GM12878 (cell line): ENCODE measurements around the gene LOXL3. TPM values are rescaled to one million over a fixed set of nuclear protein-coding genes. Genes with fewer than 3 reads are reported as not detected.

Experiments
- ATAC-seq: fragments of 200-7000 bp; cut with Tn5 transposase; 3 replicates; pipeline ENCODE4 v1.9.1; 2020; ENCODE audit warnings: mild to moderate bottlenecking, moderate library complexity
- BruUV-seq: library from RNA; stranded (reverse); fragments of 400-500 nt; replicated peaks from 2 replicates; lab custom pipeline; 2021; lab: Mats Ljungman, UMichigan
- CTCF ChIA-PET: fragments of 300-600 bp; sonication (Branson Sonifier 250); formaldehyde crosslinking; extraction: SDS; loops from one replicate; lab custom pipeline; 2021; ENCODE audit warnings: inconsistent platforms; lab: Yijun Ruan, JAX
- POLR2A ChIA-PET: fragments of 350-600 bp; formaldehyde crosslinking; extraction: SDS; loops from one replicate; lab custom pipeline; 2021; ENCODE audit warnings: inconsistent platforms; lab: Charles Lee
- RAD21 ChIA-PET: fragments of 300-600 bp; sonication (Branson Sonifier 250); formaldehyde crosslinking; loops from one replicate; lab custom pipeline; 2023; ENCODE audit warnings: antibody characterized with exemption; ENCODE audit not compliant: unreplicated experiment; lab: Charles Lee
- SMC1A ChIA-PET: fragments of 300-600 bp; sonication (Branson Sonifier 250); formaldehyde crosslinking; loops from one replicate; lab custom pipeline; 2023; ENCODE audit not compliant: unreplicated experiment, uncharacterized antibody; lab: Charles Lee
- DNase-seq: peaks from one replicate; pipeline ENCODE4 v3.0.0-alpha.2; 2011; ENCODE audit warnings: low read depth, low spot score
- FAIRE-seq: peaks from 3 replicates; lab custom pipeline; 2011; peaks lifted over from hg19 to GRCh38; lab: Jason Lieb, UNC
- H2AFZ ChIP-seq: 2 replicates; pipeline ENCODE4 v1.6.0; 2011; ENCODE audit warnings: low read depth, low read length, control low read depth; ENCODE audit not compliant: control insufficient read depth
- H3K27ac ChIP-seq: 2 replicates; pipeline ENCODE4 v1.5.1; 2011; ENCODE audit warnings: control low read depth; ENCODE audit not compliant: control insufficient read depth, insufficient read depth
- H3K27me3 ChIP-seq, 2 experiments: replicated peaks in 1 of 2; 2 replicates each; pipeline versions ENCODE4 v1.6.0 to v1.6.1; 2011; ENCODE audit warnings: low read length in 1 of 2; ENCODE audit not compliant: control insufficient read depth in 2 of 2, insufficient read depth in 2 of 2
- H3K36me3 ChIP-seq, 2 experiments: 2 replicates each; pipeline ENCODE4 v1.5.1; 2011; ENCODE audit warnings: low read length in 1 of 2; ENCODE audit not compliant: control insufficient read depth in 2 of 2, insufficient read depth in 2 of 2
- H3K4me1 ChIP-seq: 2 replicates; pipeline ENCODE4 v1.6.1; 2011; ENCODE audit warnings: mild to moderate bottlenecking, low read length, moderate library complexity, mixed read lengths; ENCODE audit not compliant: control insufficient read depth, insufficient read depth
- H3K4me2 ChIP-seq: 2 replicates; pipeline ENCODE4 v1.6.0; 2011; ENCODE audit warnings: control low read depth; ENCODE audit not compliant: control insufficient read depth, insufficient read depth
- H3K4me3 ChIP-seq: fragments of 200-600 bp; sonication (generic); 2 replicates; pipeline ENCODE4 v1.5.1; 2016
- H3K79me2 ChIP-seq: 2 replicates; pipeline ENCODE4 v1.6.0; 2011; ENCODE audit warnings: low read length; ENCODE audit not compliant: control insufficient read depth, insufficient read depth
- H3K9ac ChIP-seq: 2 replicates; pipeline ENCODE4 v1.8.0; 2011; ENCODE audit warnings: low read length, control low read depth, mixed read lengths; ENCODE audit not compliant: control insufficient read depth, insufficient read depth
- H3K9me3 ChIP-seq: replicated peaks from 3 replicates; pipeline ENCODE4 v1.5.1; 2011; ENCODE audit warnings: mild to moderate bottlenecking, low read length; ENCODE audit not compliant: control insufficient read depth, insufficient read depth
- H4K20me1 ChIP-seq: 2 replicates; pipeline ENCODE4 v1.6.0; 2011; ENCODE audit not compliant: control insufficient read depth, insufficient read depth
- BCL11A ChIP-seq: IDR thresholded peaks from 2 replicates; pipeline ENCODE4 v1.6.1; 2011; ENCODE audit warnings: low read depth, low read length
- BCL3 ChIP-seq: IDR thresholded peaks from 2 replicates; pipeline ENCODE4 v1.6.1; 2011; ENCODE audit warnings: borderline replicate concordance, low read depth, mild to moderate bottlenecking, moderate library complexity, low read length; ENCODE audit not compliant: insufficient read depth, poor library complexity, severe bottlenecking
- BHLHE40 ChIP-seq, 2 experiments: fragments of 450-650 bp in 1 of 2; IDR thresholded peaks; 2 replicates each; pipeline ENCODE4 v1.6.1; 2011 to 2017; ENCODE audit warnings: low read depth in 2 of 2, borderline replicate concordance in 1 of 2, improper control_type of control experiment in 1 of 2, low read length in 1 of 2, mild to moderate bottlenecking in 1 of 2
- CUX1 ChIP-seq: IDR thresholded peaks from 2 replicates; pipeline ENCODE4 v1.6.1; 2012; ENCODE audit warnings: improper control_type of control experiment, low read depth, low read length; ENCODE audit not compliant: insufficient replicate concordance
- POLR2A ChIP-seq: IDR thresholded peaks from 2 replicates; pipeline ENCODE4 v1.6.1; 2011; ENCODE audit warnings: low read depth, mild to moderate bottlenecking, low read length
- WGBS: methylation state at CpG from one replicate; pipeline ENCODE4 v1.1.6; 2016; ENCODE audit warnings: low lambda C conversion rate; ENCODE audit not compliant: insufficient replicate concordance, insufficient coverage; ENCODE audit errors: missing lambda C conversion rate; 5-methylcytosine and 5-hydroxymethylcytosine counted together
- in situ Hi-C: fragments of 300-500 bp; cut with MboI; formaldehyde crosslinking; loops from 9 replicates; pipeline ENCODE4 v1.14.3; 2018; ENCODE audit warnings: mixed read lengths
- intact Hi-C: fragments of 100-400 bp; cut with micrococcal nuclease; formaldehyde crosslinking; loops from one replicate; pipeline ENCODE4 v1.14.2; 2022; ENCODE audit not compliant: unreplicated experiment
- polyA plus RNA-seq, 11 experiments: library from polyadenylated mRNA; depleted of rRNA in 4 of 11; unstranded in 6 of 11; stranded (reverse) in 5 of 11; fragments of >200 nt; fragmentation: Nextera tagmentation in 4 of 11; fragmentation: Illumina TruSeq in 1 of 11; extraction: Ambion mirVana in 4 of 11; extraction: Trizol in 1 of 11; gene quantifications; 1 replicate in 1 of 11; 2 replicates in 10 of 11; pipeline versions ENCODE4 v1.2.1 to v1.2.3, GENCODE V29; 2011 to 2016; ENCODE audit warnings: inconsistent platforms in 2 of 11, missing spikeins in 2 of 11, low read depth in 1 of 11
- total RNA-seq, 4 experiments: library from RNA; depleted of rRNA in 3 of 4; stranded (reverse); fragments of >200 nt in 3 of 4; fragmentation: Illumina TruSeq in 1 of 4; extraction: Trizol in 1 of 4; gene quantifications; 2 replicates each; pipeline versions ENCODE4 v1.2.1 to v1.2.3, GENCODE V29; 2013 to 2021
- TF ChIP-seq, protein P1 (sequence below): IDR thresholded peaks from 2 replicates; pipeline ENCODE4 v1.6.1; 2012; ENCODE audit warnings: low read depth, low read length, improper control_type of control experiment

LOXL3 gene
- total and polyA plus RNA-seq, 10 of the 15 experiments (the other 5 are each of a cell fraction or from before 2014, with no cell fraction given), result 6.2 to 40.9 (median 23.3) TPM

DNA sequence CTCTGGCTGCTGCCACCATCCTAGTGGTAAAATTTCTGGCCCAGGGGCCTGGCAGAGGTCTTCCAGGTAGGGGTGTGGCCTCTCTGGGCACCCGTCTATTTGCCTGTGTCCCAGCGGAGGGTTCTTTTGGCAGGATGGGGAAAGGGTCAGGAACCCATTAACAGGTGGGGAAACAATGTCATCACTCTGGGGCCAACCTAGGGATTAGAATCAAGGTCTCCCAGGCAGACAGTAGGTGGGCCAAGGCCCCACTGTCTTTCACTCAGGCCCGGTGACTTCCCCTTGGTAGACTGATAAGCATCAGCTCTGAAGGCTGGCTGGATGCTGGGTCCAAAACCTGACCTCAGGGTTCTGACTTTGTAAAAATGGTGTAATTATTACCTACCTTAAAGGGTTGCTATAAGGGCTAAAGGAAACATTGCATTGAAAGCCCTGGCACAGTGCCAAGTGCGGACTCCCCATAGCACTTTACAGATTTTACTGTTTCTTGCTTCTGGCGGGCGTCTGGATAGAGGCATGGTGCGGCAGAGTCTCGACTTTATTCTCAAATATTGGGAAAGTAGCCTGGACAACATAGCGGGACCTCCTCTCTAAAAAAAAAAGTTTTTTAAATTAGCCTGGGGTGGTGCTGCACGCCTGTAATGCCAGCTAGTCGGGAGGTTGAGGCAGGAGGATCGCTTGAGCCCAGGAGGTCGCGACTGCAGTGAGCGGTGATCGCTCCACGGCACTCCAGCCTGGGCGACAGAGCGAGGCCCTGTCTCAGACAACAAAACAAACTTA lies 56.6 kb downstream of the LOXL3 start:
- H3K27me3 ChIP-seq, result peaks cover 14 to 25% of the 10 kb centered on the region in 2 experiments; a peak in 3 of 4 replicates
- POLR2A ChIA-PET, result no interaction called here
- H2AFZ ChIP-seq, result no peak overlapping the region
- intact Hi-C loops (no loop called here), in situ Hi-C loops (no loop called here)
- no peak overlapping the region for H3K9ac ChIP-seq
- H3K79me2 ChIP-seq, result no peaks in the 10 kb centered on the region
- CTCF ChIA-PET, result interaction anchor here (13.9 to 19.4 kb wide), 2 partner anchors 89 to 91 kb away, joined by 231 to 280 read pairs; no protein-coding TSS in a partner anchor
- TF ChIP-seq BCL11A, result no peak
- peak; percentile 60 for TF ChIP-seq BCL3
- TF ChIP-seq POLR2A, result 0 out of 2 replicates have a peak, but pooled peaks have one; percentile 37
- H4K20me1 ChIP-seq, result no peaks in the 10 kb centered on the region
- FAIRE-seq, result no peak
- RAD21 ChIA-PET, result no interaction called here
- 90% methylated on average over 19 of the region's 19 CpGs for WGBS
- peak overlapping the region; percentile 46 for H3K4me2 ChIP-seq
- SMC1A ChIA-PET, result no interaction called here
- peaks cover 4 to 6% of the 10 kb centered on the region in 2 experiments; a peak in 3 of 4 replicates for H3K36me3 ChIP-seq
- BruUV-seq, result no TSS peak
- ATAC-seq, result no peak
- peaks cover 6% of the 10 kb centered on the region; the same call in 1 of the 2 replicates for H3K4me1 ChIP-seq
- H3K4me3 ChIP-seq, result no peak overlapping the region
- no peak for DNase-seq
- H3K9me3 ChIP-seq, result no peaks in the 10 kb centered on the region
- no peak overlapping the region for H3K27ac ChIP-seq

- H3K36me3 ChIP-seq, result peaks cover 12 to 13% of the 10 kb centered on the region in 2 experiments; a peak in 3 of 4 replicates
- SMC1A ChIA-PET, result interaction anchor here (1.0 kb wide), 1 partner anchor 37 kb away, joined by 3 read pairs; no protein-coding TSS in a partner anchor
- H3K79me2 ChIP-seq, result no peaks in the 10 kb centered on the region
- no peak overlapping the region for H2AFZ ChIP-seq
- no TSS peak for BruUV-seq
- H3K27me3 ChIP-seq, result peaks cover 11 to 16% of the 10 kb centered on the region in 2 experiments; a peak in 3 of 4 replicates
- CTCF ChIA-PET, result interaction anchor here (0.6 to 19.4 kb wide), 4 partner anchors 12 to 234 kb away, joined by 3 to 280 read pairs (median 3); partner anchors contain the start of genes CCDC142, PCGF1 and TTC31
- POLR2A ChIA-PET, result no interaction called here
- no peak overlapping the region for H3K9ac ChIP-seq
- in situ Hi-C loops, result no loop called here
- ATAC-seq, result no peak
- RAD21 ChIA-PET, result no interaction called here
- no peak for DNase-seq
- no peaks in the 10 kb centered on the region for H4K20me1 ChIP-seq
- H3K9me3 ChIP-seq, result no peaks in the 10 kb centered on the region
- no peak overlapping the region for H3K4me3 ChIP-seq
- peaks cover 6% of the 10 kb centered on the region; the same call in 1 of the 2 replicates for H3K4me1 ChIP-seq
- FAIRE-seq, result no peak
- no peak overlapping the region for H3K4me2 ChIP-seq
- WGBS, result 100% methylated on average over 1 of the region's 1 CpG
- H3K27ac ChIP-seq, result no peak overlapping the region
- intact Hi-C loops, result no loop called here
- TF ChIP-seq BHLHE40 (IDR thresholded peaks at IDR 0.05; ENCODE audit: borderline replicate concordance in 1 of 2, low read depth in 2 of 2, low read length in 1 of 2), result no peak
- TF ChIP-seq CUX1, result no peak
- TF ChIP-seq, protein P1, sequence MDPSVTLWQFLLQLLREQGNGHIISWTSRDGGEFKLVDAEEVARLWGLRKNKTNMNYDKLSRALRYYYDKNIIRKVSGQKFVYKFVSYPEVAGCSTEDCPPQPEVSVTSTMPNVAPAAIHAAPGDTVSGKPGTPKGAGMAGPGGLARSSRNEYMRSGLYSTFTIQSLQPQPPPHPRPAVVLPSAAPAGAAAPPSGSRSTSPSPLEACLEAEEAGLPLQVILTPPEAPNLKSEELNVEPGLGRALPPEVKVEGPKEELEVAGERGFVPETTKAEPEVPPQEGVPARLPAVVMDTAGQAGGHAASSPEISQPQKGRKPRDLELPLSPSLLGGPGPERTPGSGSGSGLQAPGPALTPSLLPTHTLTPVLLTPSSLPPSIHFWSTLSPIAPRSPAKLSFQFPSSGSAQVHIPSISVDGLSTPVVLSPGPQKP, result no peak
These were observed 58.3 kb downstream of the LOXL3 start for GRCh38 chr2:74495440-74495839.
